Measurements from ENCODE around the gene PUS1.

PUS1 gene

DNA sequence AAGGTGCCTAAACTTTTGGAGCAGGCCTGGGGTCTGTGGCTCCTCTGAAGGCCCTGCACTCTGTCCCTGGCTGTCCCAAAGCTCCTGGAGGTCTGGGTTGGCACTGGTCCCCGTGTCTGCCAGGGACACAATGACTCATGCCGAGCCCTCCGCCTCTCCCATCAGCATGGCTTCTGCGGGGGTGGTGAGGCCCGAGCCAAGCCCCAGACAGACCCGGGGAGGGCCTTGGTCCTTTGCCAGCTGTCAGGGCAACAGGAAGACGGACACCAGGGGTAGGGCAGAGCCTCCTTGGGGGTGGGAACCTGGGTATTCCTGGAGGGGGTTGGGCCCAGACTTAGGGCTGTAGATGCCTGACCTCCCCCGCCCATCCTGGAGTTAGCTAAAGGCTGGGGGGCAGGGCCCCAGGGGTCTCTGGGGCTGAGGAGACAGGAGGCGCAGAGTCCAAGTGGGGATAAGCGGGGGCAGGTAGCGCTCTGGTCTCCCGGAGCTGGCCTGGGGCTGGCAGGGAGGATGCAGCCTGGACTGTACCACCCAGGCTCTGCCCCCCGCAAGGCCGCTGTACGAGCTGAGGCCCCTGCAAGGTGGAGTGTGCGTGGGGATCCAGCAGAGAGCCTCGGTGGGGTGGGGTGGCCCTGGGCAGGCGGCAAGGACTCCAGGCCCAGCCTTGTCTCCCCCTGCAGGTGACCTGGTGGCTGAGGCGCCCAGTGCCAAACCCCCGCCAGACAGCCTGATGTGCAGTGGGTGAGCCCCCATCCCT lies 16.4 kb upstream of the PUS1 start:
- Histone ChIP-seq H3K79me1 (ENCODE audit: low read depth, low read length) (peaks cover 13% of the 10 kb centered on the region), H3K4me3 (ENCODE audit: low read length in 2 of 2) (no peak overlapping the region), H3K14ac (ENCODE audit: low read length) (peak overlapping the region; percentile 82), H2AFZ (ENCODE audit: low read length) (no peak overlapping the region), H4K8ac (ENCODE audit: low read depth, low read length) (peak overlapping the region; percentile 17), H4K91ac (ENCODE audit: low read depth, low read length, poor library complexity) (no peak overlapping the region), H3K23ac (ENCODE audit: low read depth, low read length, poor library complexity) (peak overlapping the region; percentile 55), H2BK12ac (ENCODE audit: low read length) (no peak overlapping the region), H3K4me2 (ENCODE audit: insufficient read depth, low read length, poor library complexity, severe bottlenecking) (no peak overlapping the region), H2BK5ac (ENCODE audit: low read length) (no peak overlapping the region), H3K27me3 (ENCODE audit: control insufficient read depth in 3 of 3, insufficient read depth in 3 of 3, low read depth in 1 of 3, low read length in 3 of 3) (no peaks in the 10 kb centered on the region), H3K36me3 (replicated peaks in 1 of 2; ENCODE audit: control insufficient read depth in 2 of 2, insufficient read depth in 2 of 2, low read length in 2 of 2) (peaks cover 47 to 82% of the 10 kb centered on the region in 2 donors), H3K18ac (ENCODE audit: low read length) (no peak overlapping the region), H3K4ac (ENCODE audit: low read length) (no peak overlapping the region), H2BK15ac (ENCODE audit: low read length) (no peak overlapping the region), H3K4me1 (ENCODE audit: control insufficient read depth in 2 of 2, insufficient read depth in 1 of 2, low read depth in 1 of 2, low read length in 2 of 2) (no peaks in the 10 kb centered on the region), H3K9me3 (replicated peaks in 1 of 2; ENCODE audit: control insufficient read depth in 2 of 2, insufficient read depth in 1 of 2, low read depth in 1 of 2, low read length in 2 of 2) (no peaks in the 10 kb centered on the region), H2AK5ac (ENCODE audit: low read depth, low read length) (no peak overlapping the region), H2BK120ac (ENCODE audit: low read depth, low read length) (no peak overlapping the region), H3K9ac (ENCODE audit: low read depth, low read length, poor library complexity) (no peak overlapping the region), H3K27ac (replicated peaks; ENCODE audit: low read length) (no peak overlapping the region)
- WGBS, 2 donors (ENCODE audit: extremely low coverage in 2 of 2, insufficient read length in 2 of 2, insufficient replicate concordance in 1 of 2): no CpG with 5 or more reads among the region's 20 CpGs
- no peak for DNase-seq (ENCODE audit: low spot score)

- Histone ChIP-seq H2BK15ac (ENCODE audit: low read length) (no peak overlapping the region), H2BK120ac (ENCODE audit: low read depth, low read length) (peak overlapping the region; percentile 31), H3K4me1 (ENCODE audit: control insufficient read depth in 2 of 2, insufficient read depth in 1 of 2, low read depth in 1 of 2, low read length in 2 of 2) (no peaks in the 10 kb centered on the region), H2BK5ac (ENCODE audit: low read length) (peak overlapping the region; percentile 87), H2BK12ac (ENCODE audit: low read length) (no peak overlapping the region), H3K4me3 (ENCODE audit: low read length in 2 of 2) (no peak overlapping the region), H2AFZ (ENCODE audit: low read length) (no peak overlapping the region), H3K27ac (replicated peaks; ENCODE audit: low read length) (no peak overlapping the region), H3K4ac (ENCODE audit: low read length) (no peak overlapping the region), H4K8ac (ENCODE audit: low read depth, low read length) (no peak overlapping the region), H3K27me3 (ENCODE audit: control insufficient read depth in 3 of 3, insufficient read depth in 3 of 3, low read depth in 1 of 3, low read length in 3 of 3) (no peaks in the 10 kb centered on the region), H2AK5ac (ENCODE audit: low read depth, low read length) (no peak overlapping the region), H3K79me1 (ENCODE audit: low read depth, low read length) (peaks cover 9% of the 10 kb centered on the region), H4K91ac (ENCODE audit: low read depth, low read length, poor library complexity) (no peak overlapping the region), H3K36me3 (replicated peaks in 1 of 2; ENCODE audit: control insufficient read depth in 2 of 2, insufficient read depth in 2 of 2, low read length in 2 of 2) (peaks cover 47 to 85% of the 10 kb centered on the region in 2 donors), H3K14ac (ENCODE audit: low read length) (no peak overlapping the region), H3K18ac (ENCODE audit: low read length) (no peak overlapping the region), H3K4me2 (ENCODE audit: insufficient read depth, low read length, poor library complexity, severe bottlenecking) (no peak overlapping the region), H3K9ac (ENCODE audit: low read depth, low read length, poor library complexity) (no peak overlapping the region), H3K9me3 (replicated peaks in 1 of 2; ENCODE audit: control insufficient read depth in 2 of 2, insufficient read depth in 1 of 2, low read depth in 1 of 2, low read length in 2 of 2) (no peaks in the 10 kb centered on the region), H3K23ac (ENCODE audit: low read depth, low read length, poor library complexity) (no peak overlapping the region)
- no peak for DNase-seq (ENCODE audit: low spot score)
- no CpG with 5 or more reads among the region's 8 CpGs for WGBS, 2 donors (ENCODE audit: extremely low coverage in 2 of 2, insufficient read length in 2 of 2, insufficient replicate concordance in 1 of 2)
Measured at GRCh38 chr12:131913666-131914065, 15.4 kb upstream of the PUS1 start.

DNA sequence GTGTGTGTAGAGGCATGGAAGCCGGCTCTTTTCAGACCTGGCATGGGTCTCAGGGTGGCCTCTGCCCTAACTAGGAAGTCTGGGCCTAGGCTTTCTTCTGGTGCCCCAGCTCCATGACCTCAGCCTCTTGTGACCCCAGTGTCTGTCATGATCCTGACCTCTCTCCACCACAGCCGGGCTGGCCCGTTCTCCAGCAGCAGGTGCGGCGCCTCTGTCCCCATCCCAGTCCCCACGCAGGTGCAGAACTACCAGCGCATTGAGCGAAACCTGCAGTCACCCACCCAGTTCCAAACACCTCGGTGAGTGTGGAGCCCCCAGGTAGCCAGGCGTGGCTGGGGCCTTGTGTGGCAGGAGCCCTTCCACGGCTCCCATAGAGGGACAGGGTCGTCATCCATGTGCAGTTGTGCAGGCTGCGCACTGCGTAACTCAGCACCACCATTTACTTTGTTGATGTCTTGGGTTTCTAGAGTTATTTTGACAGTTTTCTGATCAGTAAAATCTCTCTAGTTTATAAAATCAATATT lies 14.8 kb upstream of the PUS1 start:
- Histone ChIP-seq H3K9ac (ENCODE audit: low read depth, low read length, poor library complexity) (no peak overlapping the region), H2BK120ac (ENCODE audit: low read depth, low read length) (no peak overlapping the region), H3K27me3 (ENCODE audit: control insufficient read depth in 3 of 3, insufficient read depth in 3 of 3, low read depth in 1 of 3, low read length in 3 of 3) (no peaks in the 10 kb centered on the region), H2BK15ac (ENCODE audit: low read length) (no peak overlapping the region), H2BK12ac (ENCODE audit: low read length) (no peak overlapping the region), H3K14ac (ENCODE audit: low read length) (no peak overlapping the region), H3K36me3 (replicated peaks in 1 of 2; ENCODE audit: control insufficient read depth in 2 of 2, insufficient read depth in 2 of 2, low read length in 2 of 2) (peaks cover 50 to 84% of the 10 kb centered on the region in 2 donors), H3K4me2 (ENCODE audit: insufficient read depth, low read length, poor library complexity, severe bottlenecking) (no peak overlapping the region), H3K79me1 (ENCODE audit: low read depth, low read length) (peaks cover 8% of the 10 kb centered on the region), H3K4ac (ENCODE audit: low read length) (no peak overlapping the region), H3K4me3 (ENCODE audit: low read length in 2 of 2) (no peak overlapping the region), H4K91ac (ENCODE audit: low read depth, low read length, poor library complexity) (no peak overlapping the region), H2BK5ac (ENCODE audit: low read length) (peak overlapping the region; percentile 87), H2AK5ac (ENCODE audit: low read depth, low read length) (no peak overlapping the region), H3K27ac (replicated peaks; ENCODE audit: low read length) (no peak overlapping the region), H4K8ac (ENCODE audit: low read depth, low read length) (no peak overlapping the region), H3K9me3 (replicated peaks in 1 of 2; ENCODE audit: control insufficient read depth in 2 of 2, insufficient read depth in 1 of 2, low read depth in 1 of 2, low read length in 2 of 2) (no peaks in the 10 kb centered on the region), H3K23ac (ENCODE audit: low read depth, low read length, poor library complexity) (peak overlapping the region; percentile 65), H2AFZ (ENCODE audit: low read length) (no peak overlapping the region), H3K18ac (ENCODE audit: low read length) (no peak overlapping the region), H3K4me1 (ENCODE audit: control insufficient read depth in 2 of 2, insufficient read depth in 1 of 2, low read depth in 1 of 2, low read length in 2 of 2) (no peaks in the 10 kb centered on the region)
- no CpG with 5 or more reads among the region's 14 CpGs for WGBS, 2 donors (ENCODE audit: extremely low coverage in 2 of 2, insufficient read length in 2 of 2, insufficient replicate concordance in 1 of 2)
- no peak for DNase-seq (ENCODE audit: low spot score)

GRCh38 chr12:131915000-131915689 lies 13.9 kb upstream of the PUS1 start:
- no peak overlapping the region for H3K4me2 ChIP-seq (ENCODE audit: insufficient read depth, low read length, poor library complexity, severe bottlenecking)
- H3K18ac ChIP-seq (ENCODE audit: low read length): no peak overlapping the region
- DNase-seq (ENCODE audit: low spot score): no peak
- H3K27ac ChIP-seq (replicated peaks; ENCODE audit: low read length): no peak overlapping the region
- H3K4me3 ChIP-seq (ENCODE audit: low read length in 2 of 2): no peak overlapping the region
- H3K9me3 ChIP-seq (replicated peaks in 1 of 2; ENCODE audit: control insufficient read depth in 2 of 2, insufficient read depth in 1 of 2, low read depth in 1 of 2, low read length in 2 of 2): no peaks in the 10 kb centered on the region
- H3K79me1 ChIP-seq (ENCODE audit: low read depth, low read length): peaks cover 8% of the 10 kb centered on the region
- H2BK120ac ChIP-seq (ENCODE audit: low read depth, low read length): no peak overlapping the region
- H2AK5ac ChIP-seq (ENCODE audit: low read depth, low read length): no peak overlapping the region
- no peaks in the 10 kb centered on the region for H3K4me1 ChIP-seq (ENCODE audit: control insufficient read depth in 2 of 2, insufficient read depth in 1 of 2, low read depth in 1 of 2, low read length in 2 of 2)
- no peak overlapping the region for H2AFZ ChIP-seq (ENCODE audit: low read length)
- H2BK15ac ChIP-seq (ENCODE audit: low read length): no peak overlapping the region
- WGBS, 2 donors (ENCODE audit: extremely low coverage in 2 of 2, insufficient read length in 2 of 2, insufficient replicate concordance in 1 of 2): no CpG with 5 or more reads among the region's 20 CpGs
- H3K23ac ChIP-seq (ENCODE audit: low read depth, low read length, poor library complexity): no peak overlapping the region
- H4K91ac ChIP-seq (ENCODE audit: low read depth, low read length, poor library complexity): no peak overlapping the region
- H2BK5ac ChIP-seq (ENCODE audit: low read length): no peak overlapping the region
- H2BK12ac ChIP-seq (ENCODE audit: low read length): no peak overlapping the region
- H3K9ac ChIP-seq (ENCODE audit: low read depth, low read length, poor library complexity): no peak overlapping the region
- no peak overlapping the region for H3K4ac ChIP-seq (ENCODE audit: low read length)
- peaks cover 55 to 83% of the 10 kb centered on the region in 2 donors for H3K36me3 ChIP-seq (replicated peaks in 1 of 2; ENCODE audit: control insufficient read depth in 2 of 2, insufficient read depth in 2 of 2, low read length in 2 of 2)
- no peaks in the 10 kb centered on the region for H3K27me3 ChIP-seq (ENCODE audit: control insufficient read depth in 3 of 3, insufficient read depth in 3 of 3, low read depth in 1 of 3, low read length in 3 of 3)
- H4K8ac ChIP-seq (ENCODE audit: low read depth, low read length): no peak overlapping the region
- H3K14ac ChIP-seq (ENCODE audit: low read length): no peak overlapping the region

Measured in neuronal stem cell (in vitro differentiated cells).